CD4-positive, CD25-positive, alpha-beta regulatory T cell (primary cell): ENCODE measurements around the gene FCGR3B. TPM values are rescaled to one million over a fixed set of nuclear protein-coding genes. Genes with fewer than 3 reads are reported as not detected.
"Not testable (repeated sequence)": the region's sequence is repeated elsewhere in the genome, so short reads cannot be mapped to it uniquely, and the experiment has no call there.

Experiments used
- ATAC-seq, 2 donors: fragments of 150-1000 bp; cut with Tn5 transposase; one replicate each; pipeline ENCODE4 v1.10.0; 2021; ENCODE audit warnings: low read depth in 2 of 2, moderate number of reproducible peaks in 2 of 2, moderate library complexity in 1 of 2
- DNase-seq, 3 donors: peaks; one replicate each; pipeline versions ENCODE4 v3.0.0 to v3.0.0-alpha.2; 2012 to 2022; ENCODE audit warnings: mixed read lengths in 1 of 3
- H3K27ac ChIP-seq: one replicate; pipeline ENCODE4 v1.7.0; 2013; ENCODE audit warnings: mild to moderate bottlenecking, low read length; ENCODE audit not compliant: insufficient read depth, poor library complexity, severe bottlenecking
- H3K27me3 ChIP-seq: one replicate; pipeline ENCODE4 v1.7.0; 2013; ENCODE audit warnings: low read length; ENCODE audit not compliant: control insufficient read depth, insufficient read depth
- H3K36me3 ChIP-seq: one replicate; pipeline ENCODE4 v1.7.0; 2013; ENCODE audit warnings: mild to moderate bottlenecking, low read length, moderate library complexity; ENCODE audit not compliant: control insufficient read depth, insufficient read depth
- H3K4me1 ChIP-seq: 2 replicates; pipeline ENCODE4 v1.7.0; 2013; ENCODE audit warnings: mild to moderate bottlenecking, low read length; ENCODE audit not compliant: insufficient read depth, control insufficient read depth, poor library complexity, severe bottlenecking
- H3K4me3 ChIP-seq: one replicate; pipeline ENCODE4 v1.7.0; 2013; ENCODE audit warnings: low read depth, mild to moderate bottlenecking, low read length, moderate library complexity
- H3K9me3 ChIP-seq, 2 experiments: 1 replicate in 1 of 2; 2 replicates in 1 of 2; pipeline ENCODE4 v1.7.0; 2013; ENCODE audit warnings: low read length in 2 of 2, mild to moderate bottlenecking in 1 of 2, moderate library complexity in 1 of 2; ENCODE audit not compliant: control insufficient read depth in 2 of 2
- H3K27ac Mint-ChIP-seq, 3 donors: one replicate each; pipeline ENCODE4 v1.8.0; 2020 to 2022; ENCODE audit warnings: mild to moderate bottlenecking in 3 of 3, mixed read lengths in 3 of 3, moderate library complexity in 2 of 3
- H3K27me3 Mint-ChIP-seq: one replicate; pipeline ENCODE4 v1.8.0; 2022; ENCODE audit warnings: mild to moderate bottlenecking, mixed read lengths
- H3K36me3 Mint-ChIP-seq: one replicate; pipeline ENCODE4 v1.8.0; 2020; ENCODE audit warnings: mixed read lengths
- H3K4me1 Mint-ChIP-seq, 4 donors: one replicate each; pipeline ENCODE4 v1.8.0; 2020 to 2022; ENCODE audit warnings: mixed read lengths in 4 of 4, mild to moderate bottlenecking in 1 of 4
- H3K4me3 Mint-ChIP-seq, 4 donors: one replicate each; pipeline ENCODE4 v1.8.0; 2020 to 2022; ENCODE audit warnings: mild to moderate bottlenecking in 4 of 4, mixed read lengths in 4 of 4, moderate library complexity in 3 of 4
- H3K9me3 Mint-ChIP-seq, 7 donors: one replicate each; pipeline ENCODE4 v1.8.0; 2020 to 2022; ENCODE audit warnings: mixed read lengths in 7 of 7, mild to moderate bottlenecking in 3 of 7, moderate library complexity in 2 of 7
- polyA plus RNA-seq, 4 donors: library from polyadenylated mRNA; unstranded; fragments of 300-500 nt; fragmentation: Illumina TruSeq; gene quantifications; one replicate each; pipeline ENCODE4 v1.2.3, GENCODE V29; 2021
- total RNA-seq: library from RNA; stranded (reverse); gene quantifications from one replicate; pipeline ENCODE4 v1.2.3, GENCODE V29; 2022

FCGR3B gene
- total and polyA plus RNA-seq, 5 donors from 2014 or later, result not detected

GRCh38 chr1:161594269-161594984 is 36.5 kb downstream of the FCGR3B start:
- DNase-seq, H3K27ac Mint-ChIP-seq, ATAC-seq, H3K27me3 Mint-ChIP-seq, H3K9me3 Mint-ChIP-seq, H3K27ac ChIP-seq, H3K27me3 ChIP-seq, H3K4me3 ChIP-seq, H3K9me3 ChIP-seq, H3K4me3 Mint-ChIP-seq, H3K36me3 ChIP-seq, H3K4me1 Mint-ChIP-seq, H3K4me1 ChIP-seq, H3K36me3 Mint-ChIP-seq: not testable (repeated sequence)

GRCh38 chr1:161593092-161593755 is 37.8 kb downstream of the FCGR3B start:
- not testable (repeated sequence) for H3K36me3 Mint-ChIP-seq, H3K27ac ChIP-seq, H3K27ac Mint-ChIP-seq, H3K4me3 Mint-ChIP-seq, H3K4me3 ChIP-seq, H3K4me1 ChIP-seq, H3K27me3 Mint-ChIP-seq, H3K27me3 ChIP-seq, H3K36me3 ChIP-seq, DNase-seq, ATAC-seq, H3K9me3 ChIP-seq, H3K9me3 Mint-ChIP-seq, H3K4me1 Mint-ChIP-seq

- not testable (repeated sequence) for H3K27ac Mint-ChIP-seq, H3K27ac ChIP-seq, H3K4me3 ChIP-seq, ATAC-seq, H3K36me3 ChIP-seq, H3K27me3 ChIP-seq, H3K9me3 Mint-ChIP-seq, H3K36me3 Mint-ChIP-seq, DNase-seq, H3K9me3 ChIP-seq, H3K4me3 Mint-ChIP-seq, H3K4me1 Mint-ChIP-seq, H3K27me3 Mint-ChIP-seq, H3K4me1 ChIP-seq
These were observed 38.4 kb downstream of the FCGR3B start for GRCh38 chr1:161592586-161592985.

GRCh38 chr1:161589920-161590319 is 41.1 kb downstream of the FCGR3B start:
- H3K4me3 ChIP-seq, H3K27ac Mint-ChIP-seq, H3K9me3 ChIP-seq, H3K4me1 Mint-ChIP-seq, H3K4me1 ChIP-seq, H3K4me3 Mint-ChIP-seq, DNase-seq, H3K36me3 ChIP-seq, H3K27me3 ChIP-seq, H3K27me3 Mint-ChIP-seq, H3K27ac ChIP-seq, H3K9me3 Mint-ChIP-seq, ATAC-seq, H3K36me3 Mint-ChIP-seq: not testable (repeated sequence)

- ATAC-seq, H3K4me3 ChIP-seq, H3K4me1 ChIP-seq, H3K27me3 ChIP-seq, H3K27ac ChIP-seq, H3K4me3 Mint-ChIP-seq, H3K4me1 Mint-ChIP-seq, DNase-seq, H3K27ac Mint-ChIP-seq, H3K36me3 ChIP-seq, H3K36me3 Mint-ChIP-seq, H3K27me3 Mint-ChIP-seq, H3K9me3 Mint-ChIP-seq, H3K9me3 ChIP-seq: not testable (repeated sequence)
These were observed 41.6 kb downstream of the FCGR3B start for GRCh38 chr1:161589365-161589764.

- H3K36me3 Mint-ChIP-seq, H3K27me3 ChIP-seq, H3K27me3 Mint-ChIP-seq, H3K9me3 ChIP-seq, H3K36me3 ChIP-seq, H3K9me3 Mint-ChIP-seq, H3K4me1 Mint-ChIP-seq, DNase-seq, H3K4me3 Mint-ChIP-seq, H3K27ac Mint-ChIP-seq, H3K4me3 ChIP-seq, H3K4me1 ChIP-seq, ATAC-seq, H3K27ac ChIP-seq: not testable (repeated sequence)
These were observed 42.4 kb downstream of the FCGR3B start for GRCh38 chr1:161588596-161588995.

GRCh38 chr1:161582882-161583281 is 48.1 kb downstream of the FCGR3B start:
- not testable (repeated sequence) for H3K27me3 ChIP-seq, H3K27me3 Mint-ChIP-seq, H3K27ac Mint-ChIP-seq, H3K4me1 ChIP-seq, H3K4me3 ChIP-seq, H3K9me3 ChIP-seq, H3K4me3 Mint-ChIP-seq, ATAC-seq, H3K27ac ChIP-seq, DNase-seq, H3K4me1 Mint-ChIP-seq, H3K36me3 Mint-ChIP-seq, H3K9me3 Mint-ChIP-seq, H3K36me3 ChIP-seq

GRCh38 chr1:161580879-161581537 is 50.0 kb downstream of the FCGR3B start:
- not testable (repeated sequence) for H3K9me3 Mint-ChIP-seq, H3K27me3 Mint-ChIP-seq, H3K4me1 ChIP-seq, H3K27ac Mint-ChIP-seq, H3K27me3 ChIP-seq, DNase-seq, H3K36me3 ChIP-seq, H3K9me3 ChIP-seq, H3K4me3 ChIP-seq, ATAC-seq, H3K36me3 Mint-ChIP-seq, H3K27ac ChIP-seq, H3K4me1 Mint-ChIP-seq, H3K4me3 Mint-ChIP-seq
